ENCODE results near the gene AQP7.
A peak's percentile ranks its signal among the peaks of the same experiment; 100 is the strongest.
"Not testable (repeated sequence)": the region's sequence is repeated elsewhere in the genome, so short reads cannot be mapped to it uniquely, and the experiment has no call there.

The AQP7 gene

GRCh38 chr9:33402371-33402770 is at the start of gene AQP7:
Gene AQP7, minus strand, starts transcription at chr9:33402568. Its CDS starts 1,306 bp downstream, at chr9:33401262.
- DNase-seq (ENCODE audit: low spot score), result not testable (repeated sequence)

- DNase-seq (ENCODE audit: low spot score), result no peak
These were observed 48.3 kb upstream of the AQP7 start for GRCh38 chr9:33450621-33451146.

GRCh38 chr9:33449715-33450114 is 47.3 kb upstream of the AQP7 start:
- no peak for DNase-seq (ENCODE audit: low spot score)

- DNase-seq (ENCODE audit: low spot score), result no peak
These were observed 45.6 kb upstream of the AQP7 start for GRCh38 chr9:33447799-33448553.

GRCh38 chr9:33446946-33447798 is 44.8 kb upstream of the AQP7 start, which contains the start of gene AQP3:
Gene AQP3, minus strand, starts transcription at chr9:33447593. Its CDS starts 63 bp downstream, at chr9:33447530.
- peak; percentile 89 for DNase-seq (ENCODE audit: low spot score)

- DNase-seq (ENCODE audit: low spot score), result no peak
These were observed 44.0 kb upstream of the AQP7 start for GRCh38 chr9:33446240-33446945.

GRCh38 chr9:33445389-33446239 is 43.2 kb upstream of the AQP7 start:
- no peak for DNase-seq (ENCODE audit: low spot score)

GRCh38 chr9:33443464-33444154 is 41.2 kb upstream of the AQP7 start:
- no peak for DNase-seq (ENCODE audit: low spot score)

- no peak for DNase-seq (ENCODE audit: low spot score)
These were observed 40.7 kb upstream of the AQP7 start for GRCh38 chr9:33443047-33443446.

GRCh38 chr9:33442125-33442524 is 39.8 kb upstream of the AQP7 start:
- no peak for DNase-seq (ENCODE audit: low spot score)

- no peak for DNase-seq (ENCODE audit: low spot score)
These were observed 38.2 kb upstream of the AQP7 start for GRCh38 chr9:33440609-33441008.

- no peak for DNase-seq (ENCODE audit: low spot score)
These were observed 37.8 kb upstream of the AQP7 start for GRCh38 chr9:33440204-33440603.

GRCh38 chr9:33439731-33440130 is 37.4 kb upstream of the AQP7 start:
- DNase-seq (ENCODE audit: low spot score), result no peak

- no peak for DNase-seq (ENCODE audit: low spot score)
These were observed 36.7 kb upstream of the AQP7 start for GRCh38 chr9:33438926-33439680.

- DNase-seq (ENCODE audit: low spot score), result no peak
These were observed 35.5 kb upstream of the AQP7 start for GRCh38 chr9:33437898-33438297.

GRCh38 chr9:33437205-33437604 is 34.8 kb upstream of the AQP7 start:
- no peak for DNase-seq (ENCODE audit: low spot score)

- peak; percentile 74 for DNase-seq (ENCODE audit: low spot score)
These were observed 34.1 kb upstream of the AQP7 start for GRCh38 chr9:33436445-33436844.

- DNase-seq (ENCODE audit: low spot score), result peak; percentile 66
These were observed 33.5 kb upstream of the AQP7 start for GRCh38 chr9:33435821-33436277.

GRCh38 chr9:33434317-33435105 is 32.1 kb upstream of the AQP7 start:
- DNase-seq (ENCODE audit: low spot score), result no peak
